Uterus (tissue), 2 donors: Measurements from ENCODE around the gene RPLP2.

Source experiments
- POLR2A ChIP-seq, 2 donors: fragments of 450-650 bp; IDR thresholded peaks; one replicate each; pipeline ENCODE4 v1.6.1; 2016; ENCODE audit warnings: antibody characterized with exemption in 2 of 2, mild to moderate bottlenecking in 1 of 2, moderate library complexity in 1 of 2
- TF ChIP-seq, protein P1 (sequence below), 4 experiments: fragments of 200-600 bp in 2 of 4; fragments of 450-650 bp in 2 of 4; sonication (generic) in 2 of 4; IDR thresholded peaks; one replicate each; pipeline ENCODE4 v1.5.1; 2016 to 2019; ENCODE audit warnings: antibody characterized with exemption in 4 of 4, mild to moderate bottlenecking in 2 of 4, moderate library complexity in 1 of 4

- TF ChIP-seq, protein P1, sequence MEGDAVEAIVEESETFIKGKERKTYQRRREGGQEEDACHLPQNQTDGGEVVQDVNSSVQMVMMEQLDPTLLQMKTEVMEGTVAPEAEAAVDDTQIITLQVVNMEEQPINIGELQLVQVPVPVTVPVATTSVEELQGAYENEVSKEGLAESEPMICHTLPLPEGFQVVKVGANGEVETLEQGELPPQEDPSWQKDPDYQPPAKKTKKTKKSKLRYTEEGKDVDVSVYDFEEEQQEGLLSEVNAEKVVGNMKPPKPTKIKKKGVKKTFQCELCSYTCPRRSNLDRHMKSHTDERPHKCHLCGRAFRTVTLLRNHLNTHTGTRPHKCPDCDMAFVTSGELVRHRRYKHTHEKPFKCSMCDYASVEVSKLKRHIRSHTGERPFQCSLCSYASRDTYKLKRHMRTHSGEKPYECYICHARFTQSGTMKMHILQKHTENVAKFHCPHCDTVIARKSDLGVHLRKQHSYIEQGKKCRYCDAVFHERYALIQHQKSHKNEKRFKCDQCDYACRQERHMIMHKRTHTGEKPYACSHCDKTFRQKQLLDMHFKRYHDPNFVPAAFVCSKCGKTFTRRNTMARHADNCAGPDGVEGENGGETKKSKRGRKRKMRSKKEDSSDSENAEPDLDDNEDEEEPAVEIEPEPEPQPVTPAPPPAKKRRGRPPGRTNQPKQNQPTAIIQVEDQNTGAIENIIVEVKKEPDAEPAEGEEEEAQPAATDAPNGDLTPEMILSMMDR (IDR thresholded peaks at IDR 0.05), result no peak
- TF ChIP-seq POLR2A (IDR thresholded peaks at IDR 0.05), result no peak
Observed at GRCh38 chr11:801097-801780, 8.5 kb upstream of the RPLP2 start.
